ENCODE results near the gene ANAPC10. TPM values are rescaled to one million over a fixed set of nuclear protein-coding genes. Genes with fewer than 3 reads are reported as not detected.

The ANAPC10 gene
- total RNA-seq, 1 experiment from 2014 or later: 38.9 TPM

DNA sequence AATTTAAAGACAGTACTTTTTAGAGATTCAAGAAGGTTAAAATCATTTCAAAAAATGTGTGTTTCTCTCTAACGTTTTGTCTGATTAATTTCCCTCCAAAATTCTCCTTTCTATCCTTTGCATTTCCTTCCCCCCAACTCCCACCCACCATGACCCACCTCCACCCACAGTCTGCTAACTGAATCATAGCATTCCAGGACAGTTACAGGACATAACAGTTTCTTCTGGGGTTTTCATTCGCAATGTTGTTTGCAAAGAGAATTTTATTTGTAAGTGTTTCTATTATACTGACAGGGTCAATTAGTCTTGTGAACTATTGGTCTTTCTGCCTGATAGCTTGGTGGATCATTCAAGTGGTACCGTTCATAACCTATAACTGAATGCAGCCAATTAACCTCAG is 53.7 kb downstream of the ANAPC10 start:
- H3K36me3 Mint-ChIP-seq (ENCODE audit: insufficient read depth, unreplicated experiment): peaks cover 8% of the 10 kb centered on the region
- intact Hi-C loops (cut with micrococcal nuclease): no loop called here
- ChIA-PET CTCF (interaction anchor here (1.3 kb wide), 1 partner anchor 16 kb away, joined by 5 read pairs; no protein-coding TSS in a partner anchor), POLR2A (interaction anchor here (0.7 kb wide), 1 partner anchor 9 kb away, joined by 3 read pairs; no protein-coding TSS in a partner anchor)
- H3K9me3 Mint-ChIP-seq (ENCODE audit: unreplicated experiment): no peaks in the 10 kb centered on the region
- DNase-seq (ENCODE audit: unreplicated experiment): no peak
- no peaks in the 10 kb centered on the region for H3K4me1 Mint-ChIP-seq (ENCODE audit: insufficient read depth, unreplicated experiment)
- no TSS peak for BruUV-seq (replicated peaks)
- TF ChIP-seq, protein P1, sequence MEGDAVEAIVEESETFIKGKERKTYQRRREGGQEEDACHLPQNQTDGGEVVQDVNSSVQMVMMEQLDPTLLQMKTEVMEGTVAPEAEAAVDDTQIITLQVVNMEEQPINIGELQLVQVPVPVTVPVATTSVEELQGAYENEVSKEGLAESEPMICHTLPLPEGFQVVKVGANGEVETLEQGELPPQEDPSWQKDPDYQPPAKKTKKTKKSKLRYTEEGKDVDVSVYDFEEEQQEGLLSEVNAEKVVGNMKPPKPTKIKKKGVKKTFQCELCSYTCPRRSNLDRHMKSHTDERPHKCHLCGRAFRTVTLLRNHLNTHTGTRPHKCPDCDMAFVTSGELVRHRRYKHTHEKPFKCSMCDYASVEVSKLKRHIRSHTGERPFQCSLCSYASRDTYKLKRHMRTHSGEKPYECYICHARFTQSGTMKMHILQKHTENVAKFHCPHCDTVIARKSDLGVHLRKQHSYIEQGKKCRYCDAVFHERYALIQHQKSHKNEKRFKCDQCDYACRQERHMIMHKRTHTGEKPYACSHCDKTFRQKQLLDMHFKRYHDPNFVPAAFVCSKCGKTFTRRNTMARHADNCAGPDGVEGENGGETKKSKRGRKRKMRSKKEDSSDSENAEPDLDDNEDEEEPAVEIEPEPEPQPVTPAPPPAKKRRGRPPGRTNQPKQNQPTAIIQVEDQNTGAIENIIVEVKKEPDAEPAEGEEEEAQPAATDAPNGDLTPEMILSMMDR (IDR thresholded peaks at IDR 0.05; ENCODE audit: unreplicated experiment): no peak
- no peak overlapping the region for H3K27ac Mint-ChIP-seq (ENCODE audit: low read depth, unreplicated experiment)
- no peaks in the 10 kb centered on the region for H3K27me3 Mint-ChIP-seq (ENCODE audit: insufficient read depth, unreplicated experiment)
- no peak overlapping the region for H3K4me3 Mint-ChIP-seq (ENCODE audit: unreplicated experiment)

DNA sequence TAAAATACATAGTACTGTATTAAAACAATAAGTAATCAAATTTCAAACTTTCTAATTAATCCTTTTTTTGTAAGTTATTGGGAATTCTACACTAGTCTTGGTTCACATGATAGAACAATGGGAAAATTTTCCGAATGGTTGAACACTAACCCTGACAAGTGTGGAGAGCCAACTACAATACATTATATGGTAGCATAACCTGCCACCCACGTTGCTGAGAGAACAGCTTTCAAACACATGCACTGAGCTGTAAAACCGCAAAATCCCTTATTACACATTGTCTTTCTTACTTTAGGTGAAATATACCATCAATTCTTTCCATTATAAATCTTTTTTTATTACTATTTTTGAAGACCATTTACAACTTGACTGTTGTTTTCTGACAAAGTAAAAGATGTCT is 54.7 kb downstream of the ANAPC10 start:
- no peaks in the 10 kb centered on the region for H3K27me3 Mint-ChIP-seq (ENCODE audit: insufficient read depth, unreplicated experiment)
- intact Hi-C loops (cut with micrococcal nuclease): no loop called here
- no peak overlapping the region for H3K4me3 Mint-ChIP-seq (ENCODE audit: unreplicated experiment)
- no peaks in the 10 kb centered on the region for H3K9me3 Mint-ChIP-seq (ENCODE audit: unreplicated experiment)
- H3K36me3 Mint-ChIP-seq (ENCODE audit: insufficient read depth, unreplicated experiment): peaks cover 14% of the 10 kb centered on the region
- DNase-seq (ENCODE audit: unreplicated experiment): no peak
- no peaks in the 10 kb centered on the region for H3K4me1 Mint-ChIP-seq (ENCODE audit: insufficient read depth, unreplicated experiment)
- no TSS peak for BruUV-seq (replicated peaks)
- H3K27ac Mint-ChIP-seq (ENCODE audit: low read depth, unreplicated experiment): no peak overlapping the region
- POLR2A ChIA-PET: no interaction called here
- TF ChIP-seq, protein P1 (IDR thresholded peaks at IDR 0.05; ENCODE audit: unreplicated experiment): no peak
- CTCF ChIA-PET: no interaction called here

DNA sequence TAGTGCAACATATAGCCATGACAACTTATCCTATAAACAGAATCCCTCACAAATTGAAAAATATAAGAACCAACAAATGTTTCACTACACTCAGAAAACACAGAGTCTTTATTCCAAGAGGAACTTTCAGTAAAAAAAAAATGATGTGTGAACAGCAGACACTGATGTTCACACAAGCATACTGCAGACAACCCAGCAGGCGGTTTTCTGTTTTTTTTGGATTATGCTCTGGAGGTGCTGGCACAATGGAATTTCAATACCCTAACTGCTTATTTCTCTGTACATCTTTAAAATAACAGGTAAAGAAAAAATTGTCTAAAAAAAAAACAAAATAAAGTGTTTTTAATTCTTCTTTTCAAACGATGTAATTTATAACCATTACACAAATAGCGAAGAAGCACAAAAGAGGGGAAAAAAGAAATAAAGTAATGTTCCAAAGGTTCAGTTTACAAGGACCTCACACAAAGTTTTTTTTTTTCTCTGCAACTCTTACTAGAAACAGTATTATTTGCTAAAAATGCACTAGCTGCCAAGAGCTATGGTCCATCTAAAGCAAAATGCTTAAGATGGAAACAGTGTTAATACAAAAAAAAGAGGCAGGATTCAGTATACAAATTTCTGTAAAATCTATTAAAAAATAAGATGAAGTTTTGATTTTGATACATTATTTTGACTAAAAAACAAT is 55.3 kb downstream of the ANAPC10 start:
- Mint-ChIP-seq H3K27me3 (ENCODE audit: insufficient read depth, unreplicated experiment) (no peaks in the 10 kb centered on the region), H3K4me3 (ENCODE audit: unreplicated experiment) (no peak overlapping the region), H3K27ac (ENCODE audit: low read depth, unreplicated experiment) (no peak overlapping the region), H3K9me3 (ENCODE audit: unreplicated experiment) (no peaks in the 10 kb centered on the region), H3K36me3 (ENCODE audit: insufficient read depth, unreplicated experiment) (peaks cover 16% of the 10 kb centered on the region), H3K4me1 (ENCODE audit: insufficient read depth, unreplicated experiment) (no peaks in the 10 kb centered on the region)
- DNase-seq (ENCODE audit: unreplicated experiment): no peak
- BruUV-seq (replicated peaks): no TSS peak
- ChIA-PET CTCF (no interaction called here), POLR2A (no interaction called here)
- TF ChIP-seq, protein P1 (IDR thresholded peaks at IDR 0.05; ENCODE audit: unreplicated experiment): no peak
- intact Hi-C loops (cut with micrococcal nuclease): no loop called here

DNA sequence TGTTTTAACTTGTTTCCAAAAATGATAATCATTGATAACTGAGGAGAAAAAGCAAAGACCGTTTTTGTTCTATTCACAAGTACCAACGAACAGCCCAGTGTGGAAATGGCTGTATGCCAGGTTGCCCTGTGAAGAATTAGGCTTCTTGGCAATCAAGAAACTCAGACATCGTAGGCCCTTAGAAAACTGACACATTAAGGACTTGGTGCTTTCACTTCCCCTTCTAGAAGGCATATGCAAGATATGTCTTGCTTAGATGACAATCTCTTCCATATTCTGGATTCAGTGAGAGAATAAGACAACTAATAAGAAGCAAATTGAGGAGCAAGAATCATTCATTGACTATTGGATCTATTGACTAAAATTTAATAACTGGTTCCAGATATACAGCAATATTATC is 56.6 kb downstream of the ANAPC10 start:
- Mint-ChIP-seq H3K4me1 (ENCODE audit: insufficient read depth, unreplicated experiment) (no peaks in the 10 kb centered on the region), H3K4me3 (ENCODE audit: unreplicated experiment) (no peak overlapping the region), H3K27me3 (ENCODE audit: insufficient read depth, unreplicated experiment) (no peaks in the 10 kb centered on the region), H3K36me3 (ENCODE audit: insufficient read depth, unreplicated experiment) (peaks cover 19% of the 10 kb centered on the region), H3K9me3 (ENCODE audit: unreplicated experiment) (no peaks in the 10 kb centered on the region), H3K27ac (ENCODE audit: low read depth, unreplicated experiment) (no peak overlapping the region)
- intact Hi-C loops (cut with micrococcal nuclease): no loop called here
- TF ChIP-seq, protein P1 (IDR thresholded peaks at IDR 0.05; ENCODE audit: unreplicated experiment): no peak
- DNase-seq (ENCODE audit: unreplicated experiment): no peak
- ChIA-PET CTCF (interaction anchor here (0.7 kb wide), 1 partner anchor 21 kb away, joined by 5 read pairs; no protein-coding TSS in a partner anchor), POLR2A (no interaction called here)
- BruUV-seq (replicated peaks): no TSS peak
